NCI-H2196 treated with DMSO at 0.1 percent for 48 hours (cell line): Measurements from ENCODE around the gene RPL14.
"Not testable (repeated sequence)": the region's sequence is repeated elsewhere in the genome, so short reads cannot be mapped to it uniquely, and the experiment has no call there.

Experiments used
- DNase-seq: peaks from one replicate; lab custom pipeline; 2025; ENCODE audit not compliant: unreplicated experiment; lab: John Stamatoyannopoulos, UW

RPL14 gene

DNA sequence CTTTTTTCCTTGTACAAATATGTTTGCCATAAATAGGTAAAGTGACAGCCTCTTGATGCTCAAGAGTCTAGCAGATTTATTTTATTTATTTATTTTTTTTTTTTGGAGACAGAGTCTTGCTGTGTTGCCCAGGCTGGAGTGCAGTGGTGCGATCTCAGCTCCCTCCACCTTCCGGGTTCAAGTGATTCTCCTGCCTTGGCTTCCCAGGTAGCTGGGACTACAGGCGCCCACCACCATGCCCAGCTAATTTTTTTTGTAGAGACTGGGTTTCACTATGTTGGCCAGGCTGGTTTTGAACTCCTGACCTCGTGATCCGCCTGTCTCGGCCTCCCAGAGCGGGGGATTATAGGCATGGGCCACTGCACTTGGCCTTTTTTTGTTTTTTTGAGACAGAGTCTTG, 5.7 kb downstream of the RPL14 start:
- DNase-seq = not testable (repeated sequence)

DNA sequence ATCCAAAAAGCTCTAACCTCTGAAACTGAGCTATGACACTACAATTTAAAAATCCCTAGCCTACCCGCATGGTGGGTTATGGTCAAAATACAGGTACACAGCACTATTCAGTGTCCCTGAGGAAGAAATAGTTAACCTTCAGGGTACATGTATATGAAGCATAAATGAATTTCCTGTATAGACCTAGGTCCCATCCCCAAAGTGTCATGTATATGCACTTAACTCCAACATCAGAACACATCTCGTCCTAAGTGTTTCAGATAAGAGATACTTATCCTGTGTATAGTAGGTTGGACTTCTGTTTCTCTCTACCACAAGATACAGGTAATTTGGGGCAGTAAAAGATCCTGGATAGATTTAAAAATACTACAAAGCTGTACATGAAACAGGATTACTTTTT, 6.4 kb downstream of the RPL14 start:
- no peak for DNase-seq

DNA sequence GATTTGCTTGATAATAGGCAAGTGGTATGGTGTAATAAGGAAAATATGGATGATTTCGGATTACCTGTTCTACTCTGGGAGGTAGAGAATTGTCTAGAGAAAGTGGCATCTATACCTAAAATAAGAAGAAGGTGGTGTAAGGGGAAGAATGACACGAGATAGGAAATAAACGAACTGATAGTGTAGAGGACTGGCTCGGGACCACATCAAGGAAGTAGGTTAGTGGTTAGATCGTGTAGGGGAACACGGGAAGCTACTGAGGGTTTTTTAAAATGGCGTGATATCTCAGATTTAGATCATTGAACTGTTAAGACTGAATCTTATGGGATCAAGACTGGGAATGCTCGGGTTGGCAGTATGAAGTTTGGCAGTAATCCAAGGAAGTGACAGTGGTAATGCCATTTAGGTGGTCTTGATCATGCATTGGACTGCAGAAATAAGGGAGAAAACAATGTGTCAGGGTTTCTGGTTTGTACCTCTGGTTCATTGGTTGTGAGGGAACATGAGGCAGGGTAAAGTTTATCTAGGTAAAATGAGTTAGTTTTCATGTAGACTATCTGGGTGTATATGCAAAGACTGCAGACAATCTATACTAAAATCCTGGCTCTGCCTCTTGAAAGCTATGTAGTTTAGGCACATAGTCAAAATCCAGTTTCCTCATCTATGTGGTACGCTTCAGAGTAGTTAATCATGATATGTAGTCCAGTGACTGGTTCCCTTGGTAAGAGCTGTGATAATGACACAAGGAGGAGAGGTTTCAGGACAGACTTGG, 7.4 kb downstream of the RPL14 start:
- no peak for DNase-seq

DNA sequence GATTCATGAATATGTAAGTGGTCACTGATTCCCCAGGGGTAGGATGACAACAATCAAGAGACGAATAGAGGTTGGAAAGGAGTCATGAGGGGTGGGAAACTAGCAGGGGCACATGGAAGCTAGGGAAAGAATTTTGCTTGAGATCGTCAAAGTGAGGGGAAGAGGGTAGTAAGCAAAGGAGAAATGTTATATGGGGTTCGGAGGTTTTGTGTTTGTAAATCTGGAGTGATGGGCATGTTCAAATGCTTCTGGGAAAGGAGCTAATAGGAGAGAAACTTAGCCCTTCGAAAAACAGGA, 7.9 kb downstream of the RPL14 start:
- no peak for DNase-seq

DNA sequence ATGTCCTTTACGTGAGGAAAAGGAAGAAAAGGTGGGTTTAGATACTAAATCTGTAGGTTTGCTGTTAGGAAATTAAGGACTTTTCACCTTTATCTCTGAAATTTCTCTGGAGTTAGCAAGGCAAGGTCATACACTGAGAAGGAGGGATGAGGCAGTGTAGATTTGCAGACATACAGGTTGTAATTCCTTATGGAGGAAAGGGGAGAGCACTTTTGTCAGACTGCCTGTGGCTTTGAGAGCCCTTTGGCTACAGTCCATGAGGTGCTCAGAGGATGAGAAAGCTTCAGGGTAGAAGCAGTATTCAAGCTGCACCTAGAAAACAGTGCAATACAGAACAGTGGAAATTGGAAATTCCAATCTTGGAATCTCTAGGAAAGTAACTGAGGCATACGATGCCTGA, 8.3 kb downstream of the RPL14 start:
- no peak for DNase-seq

DNA sequence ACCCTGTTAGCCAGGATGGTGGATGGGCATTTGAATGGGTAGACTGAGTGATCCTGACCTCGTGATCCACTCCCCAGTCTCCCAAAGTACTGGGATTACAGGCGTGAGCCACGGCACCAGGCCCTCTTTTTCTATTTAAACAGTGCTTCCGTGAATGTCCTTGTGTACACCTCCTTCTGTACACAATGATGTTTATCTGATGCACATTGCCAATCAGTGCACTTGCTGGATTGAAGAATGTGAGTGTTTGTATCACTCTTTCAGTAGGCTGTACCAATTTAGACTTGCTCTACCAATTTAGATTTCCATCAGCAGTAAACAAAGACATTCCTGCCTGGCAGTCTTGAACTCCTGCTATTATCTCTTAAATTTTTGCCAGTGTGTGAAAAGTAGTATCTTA, 10.9 kb downstream of the RPL14 start:
- DNase-seq = no peak

DNA sequence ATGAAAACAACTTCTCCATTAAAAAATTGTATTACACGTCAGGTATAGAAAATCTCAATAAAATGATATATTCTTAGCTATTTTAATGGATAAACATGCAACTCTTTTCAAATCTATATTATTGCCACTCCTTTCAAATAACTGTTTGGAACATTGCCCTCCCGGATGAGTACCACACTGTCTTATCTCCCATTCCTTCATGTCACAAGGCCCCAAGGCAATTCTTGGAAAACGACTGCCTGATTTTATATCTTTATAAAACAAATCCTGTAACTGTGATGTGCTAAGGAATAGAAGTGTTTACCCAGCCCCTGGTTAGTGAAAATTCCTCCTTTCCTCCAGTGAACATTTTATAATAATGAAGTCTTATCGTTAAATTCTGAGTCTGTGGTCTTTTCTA, 13.6 kb downstream of the RPL14 start:
- no peak for DNase-seq

DNA sequence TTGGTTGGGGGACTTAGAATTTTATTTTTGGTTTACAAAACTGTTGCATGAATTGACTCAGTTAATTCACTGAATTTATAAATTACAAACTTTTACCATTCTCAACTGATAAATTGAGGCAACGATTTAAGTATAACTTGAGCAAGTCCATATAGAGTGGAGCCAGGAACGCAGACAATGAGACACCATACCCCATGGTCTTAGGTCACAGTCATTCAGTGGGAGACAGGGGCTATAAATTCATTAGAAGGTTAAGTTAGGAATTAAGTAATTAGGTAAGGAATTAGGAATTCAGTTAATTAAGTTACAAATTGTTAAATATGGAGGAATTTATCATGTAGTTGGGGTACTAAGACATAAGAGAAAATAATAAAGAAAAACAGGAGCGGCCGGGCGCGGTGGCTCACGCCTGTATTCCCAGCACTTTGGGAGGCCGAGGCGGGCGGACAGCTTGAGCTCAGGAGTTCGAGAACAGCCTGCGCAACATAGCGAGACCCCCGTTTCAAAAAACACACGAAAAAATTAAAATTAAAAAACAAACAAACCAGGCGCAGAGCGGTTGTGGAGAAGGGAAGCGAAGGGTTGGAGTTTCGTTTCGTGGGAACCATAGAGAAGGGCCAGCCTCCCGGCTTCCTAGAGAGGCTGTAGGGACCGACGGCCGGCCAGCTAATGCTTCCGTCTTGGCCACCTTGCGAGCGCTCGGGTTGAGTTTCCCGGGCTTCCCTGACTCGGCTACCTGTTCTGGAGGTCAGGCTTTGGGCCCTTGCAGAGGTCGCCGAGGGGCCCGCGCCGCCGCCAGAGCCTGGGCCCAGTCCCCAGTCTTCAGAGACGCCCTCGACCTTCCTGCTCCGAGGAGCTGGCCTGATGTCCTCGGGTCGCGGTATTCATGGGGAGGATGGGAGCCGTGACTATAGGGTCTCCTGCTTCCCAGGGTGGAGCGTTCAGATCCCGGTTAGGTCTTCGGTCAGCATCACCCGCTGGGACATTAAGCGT, 19.6 kb downstream of the RPL14 start, which contains the start of gene ZNF619:
TSS of gene ZNF619 (plus strand) at position 645 of the 993 bp plus-strand sequence. CDS start 858 bp downstream, outside the sequence.
- peak; percentile 5 for DNase-seq

DNA sequence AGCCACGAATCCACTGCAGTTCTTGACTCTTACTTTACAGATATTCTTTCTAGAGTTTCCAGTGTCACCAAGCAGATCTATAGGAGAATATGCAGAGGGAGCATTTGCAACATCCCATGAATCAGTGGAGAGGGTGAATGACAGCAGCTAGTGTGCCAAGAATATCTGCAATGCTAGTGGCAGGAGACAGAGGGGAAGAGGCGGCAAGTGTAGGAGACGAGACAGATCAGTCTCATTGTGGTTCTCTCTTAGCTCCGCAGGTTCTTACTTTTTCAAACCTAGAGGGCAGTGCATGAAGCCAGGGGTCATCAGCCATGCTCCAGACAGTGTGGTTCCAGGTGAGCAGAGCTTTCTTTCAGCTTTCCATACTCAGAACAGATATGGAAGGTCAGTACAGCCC, 20.5 kb downstream of the RPL14 start:
- DNase-seq = no peak

DNA sequence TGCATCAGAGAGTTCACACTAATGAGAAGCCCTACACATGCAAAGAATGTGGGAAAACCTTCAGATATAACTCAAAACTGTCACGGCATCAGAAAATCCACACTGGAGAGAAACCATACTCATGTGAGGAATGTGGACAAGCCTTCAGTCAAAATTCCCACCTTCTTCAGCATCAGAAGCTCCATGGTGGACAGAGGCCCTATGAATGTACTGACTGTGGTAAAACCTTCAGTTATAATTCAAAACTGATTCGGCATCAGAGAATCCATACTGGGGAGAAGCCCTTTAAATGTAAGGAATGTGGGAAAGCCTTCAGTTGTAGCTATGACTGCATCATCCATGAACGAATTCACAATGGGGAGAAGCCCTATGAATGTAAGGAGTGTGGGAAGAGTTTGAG, 30.0 kb downstream of the RPL14 start:
- no peak for DNase-seq

DNA sequence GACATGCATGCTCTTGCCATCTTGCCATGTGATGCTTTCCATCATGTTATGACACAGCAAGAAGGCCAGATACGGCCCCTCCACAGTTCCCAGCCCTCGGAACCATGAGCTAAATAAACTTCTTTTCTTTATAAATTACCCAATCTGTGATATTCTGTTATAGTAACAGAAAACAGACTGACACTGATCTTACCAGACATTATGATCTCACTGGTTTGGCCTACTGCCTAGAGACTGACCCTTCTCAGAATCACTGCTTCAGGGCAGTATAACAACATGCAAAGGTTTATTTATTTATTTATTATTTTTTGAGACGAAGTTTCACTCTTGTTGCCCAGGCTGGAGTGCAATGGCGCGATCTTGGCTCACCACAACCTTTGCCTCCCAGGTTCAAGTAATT, 33.8 kb downstream of the RPL14 start:
- DNase-seq = no peak

DNA sequence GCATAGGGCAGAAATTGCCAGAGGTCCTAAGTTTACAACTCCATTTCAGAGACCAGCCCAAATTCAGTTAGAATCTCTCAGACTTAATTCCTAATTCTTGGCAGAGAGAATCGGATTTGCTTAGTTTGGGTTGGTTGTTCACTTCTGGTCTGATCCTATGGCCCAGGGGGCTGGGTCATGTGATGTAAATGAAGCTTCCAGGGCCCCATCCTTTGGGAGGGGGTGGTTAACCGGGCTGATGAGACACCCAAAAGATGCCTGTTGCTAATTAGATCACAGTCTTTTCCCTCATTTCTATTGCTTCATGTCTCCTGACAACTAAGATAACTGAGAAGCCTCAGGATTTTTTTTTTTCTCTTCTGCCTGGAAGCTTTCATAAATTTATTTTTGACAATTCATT, 37.6 kb downstream of the RPL14 start:
- DNase-seq = no peak

DNA sequence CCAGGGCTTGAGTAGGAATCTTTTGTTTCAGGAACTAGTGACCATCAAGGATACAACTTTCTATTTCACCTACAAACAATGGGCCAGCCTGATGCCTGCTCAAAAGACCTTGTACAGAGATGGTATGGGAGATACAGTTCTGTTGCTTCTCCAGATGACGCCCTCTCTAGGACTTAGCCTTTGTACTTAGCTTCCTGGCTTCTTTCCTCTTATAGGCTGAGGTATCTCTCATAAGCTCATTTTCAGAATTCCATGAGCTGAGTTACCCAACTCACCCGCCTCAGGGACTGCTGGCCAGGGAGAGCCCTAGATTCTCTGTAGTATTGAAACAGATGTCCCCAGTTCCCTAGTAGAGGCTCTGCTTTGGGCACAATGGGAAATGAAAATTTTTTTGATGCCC, 40.1 kb downstream of the RPL14 start:
- no peak for DNase-seq

DNA sequence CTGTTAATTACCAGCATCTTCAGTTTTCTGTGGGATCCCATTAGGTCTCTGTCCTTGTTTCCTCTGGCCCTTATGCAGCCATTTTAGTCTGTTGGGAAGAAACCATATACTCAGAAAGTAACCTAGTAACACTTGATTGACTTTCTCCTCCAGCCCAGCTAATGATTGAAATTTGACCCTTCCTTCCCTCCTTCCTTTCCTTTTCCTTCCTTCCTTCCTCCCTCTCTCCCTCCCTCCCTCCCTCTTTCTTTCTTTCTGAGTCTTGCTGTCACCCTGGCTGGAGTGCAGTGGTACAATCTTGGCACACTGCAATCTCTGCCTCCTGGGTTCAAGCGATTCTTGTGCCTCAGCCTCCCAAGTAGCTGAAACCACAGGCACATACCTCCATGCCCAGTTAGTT, 42.8 kb downstream of the RPL14 start:
- no peak for DNase-seq

DNA sequence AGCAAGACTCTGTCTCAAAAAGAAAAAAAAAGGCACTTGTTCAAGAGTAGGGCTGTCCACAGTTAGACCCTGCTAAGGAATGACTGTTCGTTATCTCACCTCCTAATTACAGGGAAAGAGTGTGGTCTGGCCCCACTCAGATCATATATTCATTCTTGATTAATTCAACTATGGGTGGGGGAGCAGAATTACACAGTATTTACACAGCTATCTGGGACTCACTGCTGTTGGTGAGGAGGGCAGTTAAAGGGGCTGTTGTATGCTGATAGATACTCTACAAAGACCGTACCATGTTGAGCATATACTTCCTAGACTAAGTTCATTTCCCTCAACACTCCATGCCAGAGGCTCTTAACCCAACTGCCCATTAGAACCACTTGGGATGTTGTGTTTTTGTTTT, 44.9 kb downstream of the RPL14 start:
- no peak for DNase-seq

DNA sequence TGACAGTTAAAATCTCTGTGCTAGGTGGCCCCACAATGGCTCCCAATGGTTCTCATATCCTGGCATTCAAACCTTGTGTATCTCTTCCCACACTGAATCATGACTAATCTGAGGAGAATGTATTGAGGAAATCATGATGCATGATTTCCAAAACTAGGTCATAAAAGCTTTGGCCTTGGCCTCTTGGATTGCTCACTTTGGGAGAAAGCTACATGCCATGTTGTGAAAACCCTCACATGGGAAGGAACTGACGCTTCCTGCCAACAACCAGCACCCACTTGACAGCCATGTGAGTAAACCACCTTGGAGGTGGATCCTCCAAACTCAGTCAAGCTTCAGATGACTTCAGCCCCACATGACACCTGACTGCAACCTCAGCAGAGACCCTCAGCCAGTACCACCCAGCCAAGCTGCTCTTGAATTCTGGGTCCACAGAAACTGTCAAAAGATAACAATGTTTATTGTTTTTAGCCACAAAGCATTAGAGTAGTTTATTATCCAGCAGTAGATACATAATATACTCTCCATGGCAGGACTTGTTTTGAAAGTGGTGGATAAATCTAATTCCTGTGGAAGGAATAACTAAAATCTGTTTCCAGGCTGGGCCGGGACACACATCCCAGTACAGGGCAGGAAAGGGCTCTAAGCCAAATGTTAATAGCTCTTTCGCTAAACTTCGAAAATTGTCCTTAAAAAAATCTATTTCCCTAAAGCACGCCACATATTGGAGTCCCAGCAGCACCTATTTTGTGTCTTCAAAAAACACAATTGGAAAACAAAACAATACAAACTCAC, 47.7 kb downstream of the RPL14 start:
- DNase-seq = no peak

DNA sequence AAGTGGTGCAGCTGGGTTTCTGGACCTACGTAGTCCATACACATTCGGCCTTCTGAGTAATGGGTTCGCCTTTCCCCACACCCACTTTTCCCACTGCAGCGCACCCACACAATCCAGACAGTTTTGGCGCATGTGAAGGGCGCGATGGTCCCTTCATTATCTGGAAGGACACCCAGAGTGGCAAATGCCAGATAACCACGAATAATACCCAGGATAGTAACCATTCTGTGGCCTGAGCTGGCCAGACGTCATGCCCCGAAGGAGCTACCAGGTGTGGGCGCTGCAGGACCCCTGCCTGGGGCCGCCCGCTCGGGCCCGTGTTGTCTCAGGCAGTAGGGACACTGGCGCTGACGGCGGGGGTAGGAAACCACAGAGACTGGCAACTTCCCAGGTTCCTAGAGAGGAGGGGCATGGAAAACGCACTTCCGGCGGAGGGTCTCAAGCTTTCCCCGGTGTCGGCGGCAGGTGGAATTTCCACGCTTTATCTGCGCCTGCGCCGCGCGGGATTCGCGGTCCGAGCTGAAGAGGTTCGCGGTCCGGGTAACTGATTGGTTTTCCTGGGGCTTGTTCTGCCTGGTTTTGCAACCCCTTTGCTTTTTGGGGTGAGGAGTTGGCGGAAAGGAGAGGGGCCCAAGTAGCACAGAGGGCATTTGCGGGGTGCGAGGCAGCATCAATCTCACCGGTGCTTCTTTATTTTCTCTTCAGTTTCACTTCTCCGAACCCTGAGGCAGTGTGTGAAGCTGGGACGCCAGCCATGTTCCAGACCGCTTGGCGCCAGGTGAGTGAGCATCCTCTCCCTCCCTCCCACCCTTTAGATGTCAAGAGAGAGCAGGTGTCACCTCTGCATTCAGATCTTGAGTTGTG, 48.7 kb downstream of the RPL14 start, which contains the start of gene ZNF620:
TSS of gene ZNF620 (plus strand) at position 441 of the 864 bp plus-strand sequence. CDS start at position 755, 314 bp downstream.
- peak; percentile 77 for DNase-seq

DNA sequence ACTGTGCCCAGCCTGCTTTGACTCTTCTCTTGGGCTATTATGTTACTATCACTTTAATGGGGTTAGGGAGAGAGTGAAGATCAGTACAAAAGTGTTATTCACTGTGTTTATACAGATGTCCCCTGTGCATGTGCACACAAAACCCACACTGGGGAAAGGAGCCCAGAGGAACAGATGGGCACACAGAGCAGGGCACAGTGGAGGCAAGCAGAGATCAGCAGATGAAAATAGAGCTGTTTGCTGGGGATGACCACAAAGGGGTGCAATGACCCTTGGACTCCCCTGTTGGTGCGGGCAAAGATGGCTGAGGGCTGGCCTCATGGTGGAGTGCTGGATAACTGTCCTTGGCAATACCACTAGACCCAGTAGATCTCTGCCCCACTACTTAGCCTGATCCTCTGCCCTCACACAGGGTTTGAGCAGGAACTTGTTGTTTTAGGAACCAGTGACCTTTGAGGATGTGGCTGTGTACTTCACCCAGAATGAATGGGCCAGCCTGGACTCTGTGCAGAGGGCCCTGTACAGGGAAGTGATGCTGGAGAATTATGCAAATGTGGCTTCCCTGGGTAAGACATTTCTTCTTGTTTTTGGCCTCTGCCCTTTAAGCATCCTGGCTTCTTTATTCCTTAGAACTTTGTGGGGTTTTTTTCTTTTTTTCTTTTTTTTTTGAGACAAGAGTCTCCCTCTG, 54.0 kb downstream of the RPL14 start:
- no peak for DNase-seq

DNA sequence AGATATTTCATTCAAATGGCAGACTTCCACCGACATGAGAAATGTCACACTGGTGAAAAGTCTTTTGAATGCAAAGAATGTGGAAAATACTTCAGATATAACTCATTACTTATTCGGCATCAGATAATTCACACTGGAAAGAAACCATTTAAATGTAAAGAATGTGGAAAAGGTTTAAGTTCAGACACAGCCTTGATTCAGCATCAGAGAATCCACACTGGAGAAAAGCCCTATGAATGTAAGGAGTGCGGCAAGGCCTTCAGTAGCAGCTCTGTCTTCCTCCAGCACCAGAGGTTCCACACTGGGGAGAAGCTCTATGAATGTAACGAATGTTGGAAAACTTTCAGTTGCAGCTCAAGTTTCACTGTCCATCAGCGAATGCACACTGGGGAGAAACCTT, 59.1 kb downstream of the RPL14 start:
- DNase-seq = no peak

DNA sequence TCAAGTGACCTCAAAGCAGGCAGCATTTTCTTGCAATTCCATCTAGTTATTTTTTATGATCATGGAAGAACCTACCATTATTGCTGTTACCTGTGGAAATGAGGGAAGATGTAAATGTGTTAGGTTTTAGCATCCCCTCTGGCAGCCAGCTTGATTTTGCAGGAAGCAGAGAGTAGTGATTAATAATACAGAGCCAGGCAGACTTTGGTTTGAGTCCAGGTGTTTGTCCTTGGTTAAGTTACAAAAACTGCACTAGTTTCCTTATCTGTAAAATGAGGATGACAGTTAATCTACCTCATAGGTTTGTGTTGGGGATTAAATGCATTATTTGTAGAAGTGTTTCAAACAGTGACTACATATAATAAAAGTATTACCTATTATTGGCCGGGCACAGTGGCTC, 60.9 kb downstream of the RPL14 start:
- no peak for DNase-seq
